Measurements from ENCODE around the gene NEMP1.

NEMP1 gene, protein sequence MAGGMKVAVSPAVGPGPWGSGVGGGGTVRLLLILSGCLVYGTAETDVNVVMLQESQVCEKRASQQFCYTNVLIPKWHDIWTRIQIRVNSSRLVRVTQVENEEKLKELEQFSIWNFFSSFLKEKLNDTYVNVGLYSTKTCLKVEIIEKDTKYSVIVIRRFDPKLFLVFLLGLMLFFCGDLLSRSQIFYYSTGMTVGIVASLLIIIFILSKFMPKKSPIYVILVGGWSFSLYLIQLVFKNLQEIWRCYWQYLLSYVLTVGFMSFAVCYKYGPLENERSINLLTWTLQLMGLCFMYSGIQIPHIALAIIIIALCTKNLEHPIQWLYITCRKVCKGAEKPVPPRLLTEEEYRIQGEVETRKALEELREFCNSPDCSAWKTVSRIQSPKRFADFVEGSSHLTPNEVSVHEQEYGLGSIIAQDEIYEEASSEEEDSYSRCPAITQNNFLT

DNA sequence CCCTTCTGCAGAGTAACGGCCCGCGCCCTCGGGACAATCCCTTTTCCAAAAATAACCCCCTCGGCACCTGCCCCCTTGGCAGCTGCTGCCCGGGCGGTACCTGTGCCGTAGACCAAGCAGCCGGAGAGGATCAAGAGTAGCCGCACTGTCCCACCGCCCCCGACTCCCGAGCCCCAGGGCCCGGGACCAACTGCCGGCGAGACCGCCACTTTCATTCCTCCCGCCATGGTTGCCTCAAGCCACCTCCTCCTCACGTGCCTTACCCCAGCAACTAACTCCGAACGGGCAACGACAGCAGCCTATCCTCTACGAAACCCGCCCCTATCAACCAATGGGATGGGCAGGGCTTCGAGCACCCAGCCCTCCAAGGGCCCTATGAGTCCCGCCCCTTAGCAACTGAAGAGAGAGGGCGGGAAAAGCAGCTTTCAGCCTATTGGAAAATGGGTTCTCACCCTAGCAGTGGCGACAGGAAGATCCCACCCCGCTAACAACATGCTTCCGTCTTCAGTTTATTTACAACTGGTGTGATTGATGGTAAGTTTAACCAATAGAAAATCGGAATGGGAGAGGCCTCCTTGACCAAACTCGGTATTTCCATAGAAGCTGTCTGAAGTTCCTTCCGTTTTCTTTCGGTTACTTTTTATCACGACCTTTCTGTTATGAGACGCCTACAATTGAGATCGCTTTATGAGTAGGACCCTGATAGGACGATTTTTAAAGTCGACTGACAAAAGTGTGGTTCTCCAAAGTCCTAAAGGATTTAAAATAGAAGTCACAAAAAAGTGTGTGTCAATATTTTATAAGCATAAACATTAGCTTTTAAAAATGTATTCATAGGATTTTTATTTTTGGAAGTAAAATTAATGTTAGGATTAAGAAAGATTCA, at the start of gene NEMP1:
Gene NEMP1 (minus strand): TSS at position 273 of the 886 bp plus-strand sequence. CDS start 46 bp downstream, at position 227.
- peaks cover 2% of the 10 kb centered on the region; the same call in 1 of the 2 replicates for H3K36me3 ChIP-seq (ENCODE audit: control insufficient read depth, insufficient read depth, low read length)
- TF ChIP-seq, protein P1, sequence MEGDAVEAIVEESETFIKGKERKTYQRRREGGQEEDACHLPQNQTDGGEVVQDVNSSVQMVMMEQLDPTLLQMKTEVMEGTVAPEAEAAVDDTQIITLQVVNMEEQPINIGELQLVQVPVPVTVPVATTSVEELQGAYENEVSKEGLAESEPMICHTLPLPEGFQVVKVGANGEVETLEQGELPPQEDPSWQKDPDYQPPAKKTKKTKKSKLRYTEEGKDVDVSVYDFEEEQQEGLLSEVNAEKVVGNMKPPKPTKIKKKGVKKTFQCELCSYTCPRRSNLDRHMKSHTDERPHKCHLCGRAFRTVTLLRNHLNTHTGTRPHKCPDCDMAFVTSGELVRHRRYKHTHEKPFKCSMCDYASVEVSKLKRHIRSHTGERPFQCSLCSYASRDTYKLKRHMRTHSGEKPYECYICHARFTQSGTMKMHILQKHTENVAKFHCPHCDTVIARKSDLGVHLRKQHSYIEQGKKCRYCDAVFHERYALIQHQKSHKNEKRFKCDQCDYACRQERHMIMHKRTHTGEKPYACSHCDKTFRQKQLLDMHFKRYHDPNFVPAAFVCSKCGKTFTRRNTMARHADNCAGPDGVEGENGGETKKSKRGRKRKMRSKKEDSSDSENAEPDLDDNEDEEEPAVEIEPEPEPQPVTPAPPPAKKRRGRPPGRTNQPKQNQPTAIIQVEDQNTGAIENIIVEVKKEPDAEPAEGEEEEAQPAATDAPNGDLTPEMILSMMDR (IDR thresholded peaks at IDR 0.05; ENCODE audit: insufficient read depth, low read length, poor library complexity, severe bottlenecking), result no peak
- no peaks in the 10 kb centered on the region for H3K27me3 ChIP-seq (replicated peaks; ENCODE audit: control insufficient read depth, insufficient read depth, low read length)
- H3K4me3 ChIP-seq (replicated peaks; ENCODE audit: low read depth, low read length), result peak within 1 kb of the TSS; percentile 95
- peak; percentile 92 for DNase-seq (ENCODE audit: extremely low read depth, insufficient read length)

DNA sequence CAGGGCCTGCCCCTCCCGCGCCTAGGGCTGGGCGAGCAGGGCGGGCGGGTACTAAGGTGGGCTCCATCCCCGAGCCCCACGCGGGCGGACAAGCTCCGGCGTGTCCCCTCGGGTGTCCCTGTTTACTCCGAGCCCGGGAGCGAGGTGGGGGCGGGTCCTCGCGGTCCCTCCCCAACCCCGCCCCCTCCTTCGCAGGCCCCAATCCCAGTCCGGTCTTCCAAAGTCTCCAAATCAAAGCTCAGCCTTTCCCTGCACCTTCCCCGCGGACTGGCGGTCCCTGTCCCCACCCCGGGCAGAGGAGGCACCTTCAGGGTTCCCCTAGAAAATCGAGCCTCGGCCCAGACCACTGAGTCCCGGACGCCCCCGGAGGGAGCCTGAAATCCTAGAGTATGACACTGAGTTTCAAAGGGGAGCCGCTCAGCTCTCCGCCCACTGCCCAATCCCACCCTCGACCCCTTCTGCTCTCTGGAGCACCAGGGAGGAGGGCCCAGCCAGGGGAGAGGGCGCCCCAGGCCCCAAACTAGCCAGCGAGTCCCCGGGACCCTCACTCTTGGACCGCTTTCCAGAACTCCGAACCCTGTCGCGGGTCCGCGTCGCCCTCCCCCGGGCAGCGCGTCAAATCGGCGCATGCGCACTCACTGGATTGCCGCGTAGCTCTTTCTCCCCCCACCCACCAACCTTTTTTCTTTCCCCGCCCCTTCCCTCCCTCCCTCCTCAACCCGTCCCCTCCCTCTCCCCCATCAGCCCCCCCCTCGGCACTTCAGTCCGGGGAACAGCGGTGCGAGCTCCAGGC, 49.3 kb upstream of the NEMP1 start, which contains the start of gene LRP1:
Gene LRP1 (plus strand): TSS at position 758 of the 793 bp plus-strand sequence. CDS start 482 bp downstream, outside the sequence.
- peak; percentile 55 for DNase-seq (ENCODE audit: extremely low read depth, insufficient read length)
- Histone ChIP-seq H3K27me3 (replicated peaks; ENCODE audit: control insufficient read depth, insufficient read depth, low read length) (peaks cover 4% of the 10 kb centered on the region), H3K36me3 (ENCODE audit: control insufficient read depth, insufficient read depth, low read length) (no peaks in the 10 kb centered on the region), H3K4me3 (replicated peaks; ENCODE audit: low read depth, low read length) (peak within 1 kb of the TSS; percentile 61)
- TF ChIP-seq, protein P1 (IDR thresholded peaks at IDR 0.05; ENCODE audit: insufficient read depth, low read length, poor library complexity, severe bottlenecking), result no peak

DNA sequence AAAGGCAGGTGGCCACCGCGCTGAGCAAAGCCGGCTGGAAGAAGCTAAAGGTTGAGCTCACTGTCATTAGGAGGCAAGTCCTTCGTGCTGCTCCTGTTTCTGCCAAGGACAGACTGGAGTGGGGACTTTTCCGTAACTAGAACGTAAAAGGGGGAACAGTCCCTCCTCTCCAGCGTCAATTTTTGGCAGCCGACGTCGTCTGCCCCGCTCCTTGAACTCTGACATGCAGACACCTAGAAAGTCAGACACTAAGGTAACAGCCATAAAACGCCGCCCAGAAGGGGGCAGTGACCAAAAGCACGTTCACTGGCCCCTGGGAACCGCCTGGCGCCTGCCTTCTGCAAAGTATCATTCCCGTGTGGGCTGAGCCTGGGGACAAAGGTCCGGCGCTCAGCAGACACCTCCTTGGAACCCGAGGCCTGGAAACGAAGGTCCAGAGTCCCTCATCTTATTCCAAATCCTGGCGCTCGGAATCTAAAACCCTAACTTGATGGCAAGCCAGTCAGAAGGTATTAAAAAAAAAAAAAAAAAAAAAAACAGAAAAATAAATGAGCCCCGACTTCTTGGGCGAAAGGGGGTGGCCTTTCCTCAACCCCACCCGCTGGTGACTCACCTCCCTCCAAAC, 48.6 kb upstream of the NEMP1 start:
- Histone ChIP-seq H3K36me3 (ENCODE audit: control insufficient read depth, insufficient read depth, low read length) (no peaks in the 10 kb centered on the region), H3K4me3 (replicated peaks; ENCODE audit: low read depth, low read length) (peak overlapping the region; percentile 61), H3K27me3 (replicated peaks; ENCODE audit: control insufficient read depth, insufficient read depth, low read length) (peaks cover 4% of the 10 kb centered on the region)
- DNase-seq (ENCODE audit: extremely low read depth, insufficient read length), result peak; percentile 41
- TF ChIP-seq, protein P1 (IDR thresholded peaks at IDR 0.05; ENCODE audit: insufficient read depth, low read length, poor library complexity, severe bottlenecking), result peak; percentile 52

DNA sequence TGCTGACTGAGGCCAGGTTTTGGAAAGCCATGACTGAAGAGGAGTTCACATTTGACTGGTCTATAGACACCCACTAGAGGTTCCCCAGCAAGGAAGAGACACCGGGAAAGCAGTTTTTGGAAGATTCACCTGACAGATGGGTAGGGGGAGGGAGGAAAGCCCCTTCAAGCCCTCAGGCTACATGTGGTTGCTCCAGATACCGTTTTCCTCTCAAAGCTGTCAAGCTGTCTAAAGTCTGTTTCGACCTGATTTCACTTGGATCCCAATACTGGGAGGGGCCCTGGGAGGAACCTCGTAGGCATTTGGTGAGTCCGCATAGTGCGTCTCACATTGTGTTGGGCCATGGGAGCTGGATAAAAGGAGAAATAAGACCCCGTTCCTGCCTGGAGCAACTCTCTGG, 48.0 kb upstream of the NEMP1 start:
- Histone ChIP-seq H3K36me3 (ENCODE audit: control insufficient read depth, insufficient read depth, low read length) (no peaks in the 10 kb centered on the region), H3K4me3 (replicated peaks; ENCODE audit: low read depth, low read length) (no peak overlapping the region), H3K27me3 (replicated peaks; ENCODE audit: control insufficient read depth, insufficient read depth, low read length) (peaks cover 4% of the 10 kb centered on the region)
- no peak for DNase-seq (ENCODE audit: extremely low read depth, insufficient read length)
- TF ChIP-seq, protein P1 (IDR thresholded peaks at IDR 0.05; ENCODE audit: insufficient read depth, low read length, poor library complexity, severe bottlenecking), result no peak

DNA sequence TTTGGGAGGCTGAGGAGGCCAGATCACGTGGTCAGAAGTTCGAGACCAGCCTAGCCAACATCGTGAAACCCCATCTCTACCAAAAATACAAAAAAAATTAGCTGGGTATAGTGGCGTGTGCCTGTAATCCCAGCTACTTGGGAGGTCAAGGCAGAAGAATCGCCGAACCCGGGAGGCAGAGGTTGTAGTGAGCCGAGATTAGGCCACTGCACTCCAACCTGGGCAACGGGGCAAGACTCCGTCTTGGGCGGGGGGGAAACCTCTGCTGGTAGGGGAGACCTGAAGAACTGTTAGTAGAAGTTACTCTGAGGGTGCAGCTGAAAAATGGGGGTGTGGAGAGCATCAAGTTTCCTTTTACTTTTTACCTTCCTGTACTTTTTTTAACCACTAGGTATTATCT, 47.5 kb upstream of the NEMP1 start:
- peaks cover 4% of the 10 kb centered on the region for H3K27me3 ChIP-seq (replicated peaks; ENCODE audit: control insufficient read depth, insufficient read depth, low read length)
- no peaks in the 10 kb centered on the region for H3K36me3 ChIP-seq (ENCODE audit: control insufficient read depth, insufficient read depth, low read length)
- TF ChIP-seq, protein P1 (IDR thresholded peaks at IDR 0.05; ENCODE audit: insufficient read depth, low read length, poor library complexity, severe bottlenecking), result no peak
- DNase-seq (ENCODE audit: extremely low read depth, insufficient read length), result no peak
- H3K4me3 ChIP-seq (replicated peaks; ENCODE audit: low read depth, low read length), result no peak overlapping the region
